GM19468 (cell line): ENCODE results near the gene SLC6A9.

Source experiments
- ATAC-seq: cut with Tn5 transposase; IDR thresholded peaks from one replicate; pipeline ENCODE4 v1.9.1; 2021; ENCODE audit warnings: mild to moderate bottlenecking, moderate library complexity, moderate number of reproducible peaks; ENCODE audit not compliant: unreplicated experiment; ENCODE audit errors: extremely low read depth

The SLC6A9 gene

DNA sequence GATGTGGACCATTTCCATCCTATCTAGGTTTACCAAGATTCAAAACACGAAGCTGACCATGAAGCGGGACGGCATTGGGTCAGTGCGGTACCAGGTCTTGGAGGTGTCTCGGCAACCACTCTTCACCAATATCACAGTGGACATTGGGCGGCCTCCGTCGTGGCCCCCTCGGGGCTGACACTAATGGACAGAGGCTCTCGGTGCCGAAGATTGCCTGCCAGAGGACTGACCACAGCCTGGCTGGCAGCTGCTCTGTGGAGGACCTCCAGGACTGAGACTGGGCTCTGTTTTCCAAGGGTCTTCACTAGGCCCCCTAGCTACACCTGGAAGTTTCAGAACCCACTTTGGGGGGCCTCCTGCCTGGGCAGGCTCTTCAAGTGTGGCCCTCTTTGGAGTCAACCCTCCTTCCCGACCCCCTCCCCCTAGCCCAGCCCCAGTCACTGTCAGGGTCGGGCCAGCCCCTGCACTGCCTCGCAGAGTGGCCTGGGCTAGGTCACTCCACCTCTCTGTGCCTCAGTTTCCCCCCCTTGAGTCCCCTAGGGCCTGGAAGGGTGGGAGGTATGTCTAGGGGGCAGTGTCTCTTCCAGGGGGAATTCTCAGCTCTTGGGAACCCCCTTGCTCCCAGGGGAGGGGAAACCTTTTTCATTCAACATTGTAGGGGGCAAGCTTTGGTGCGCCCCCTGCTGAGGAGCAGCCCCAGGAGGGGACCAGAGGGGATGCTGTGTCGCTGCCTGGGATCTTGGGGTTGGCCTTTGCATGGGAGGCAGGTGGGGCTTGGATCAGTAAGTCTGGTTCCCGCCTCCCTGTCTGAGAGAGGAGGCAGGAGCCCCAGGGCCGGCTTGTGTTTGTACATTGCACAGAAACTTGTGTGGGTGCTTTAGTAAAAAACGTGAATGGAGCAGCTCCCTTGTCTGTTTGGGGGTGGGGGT, 40.7 kb downstream of the SLC6A9 start:
- ATAC-seq: no peak

DNA sequence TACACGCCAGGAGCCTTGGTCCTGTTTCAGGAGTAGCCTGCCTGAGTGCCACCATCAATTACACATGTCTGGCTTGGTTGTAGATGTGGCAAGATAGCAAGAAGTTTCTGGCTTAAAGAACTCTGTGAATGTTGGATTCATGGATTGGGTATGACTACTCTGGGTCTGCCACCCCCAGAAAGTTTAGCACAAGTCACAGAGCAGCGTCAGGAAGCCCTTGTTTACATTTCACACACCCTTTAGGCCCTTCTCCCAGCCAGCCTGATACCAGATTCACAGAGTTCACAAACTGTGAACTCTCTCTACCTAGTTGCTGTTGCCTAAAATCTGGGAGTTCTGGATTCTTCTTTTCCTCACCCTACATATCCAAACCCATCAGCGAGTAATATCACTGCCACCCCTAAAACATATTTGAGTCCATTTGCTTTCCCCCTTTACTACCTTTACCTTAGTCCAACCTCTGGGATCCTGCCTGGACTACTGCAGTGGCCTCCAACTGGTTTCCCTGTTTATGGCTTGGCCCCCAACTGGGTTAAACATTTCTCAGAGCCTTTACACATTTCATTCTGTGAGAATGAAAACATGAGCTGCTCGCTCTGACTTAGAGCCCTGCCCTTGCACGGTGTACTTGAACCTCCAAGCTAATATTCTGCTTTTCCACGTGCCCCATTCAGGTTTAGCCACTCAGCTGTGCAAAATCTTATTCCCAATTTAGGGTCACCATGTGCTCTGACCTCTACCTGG, 43.9 kb downstream of the SLC6A9 start:
- ATAC-seq: no peak

DNA sequence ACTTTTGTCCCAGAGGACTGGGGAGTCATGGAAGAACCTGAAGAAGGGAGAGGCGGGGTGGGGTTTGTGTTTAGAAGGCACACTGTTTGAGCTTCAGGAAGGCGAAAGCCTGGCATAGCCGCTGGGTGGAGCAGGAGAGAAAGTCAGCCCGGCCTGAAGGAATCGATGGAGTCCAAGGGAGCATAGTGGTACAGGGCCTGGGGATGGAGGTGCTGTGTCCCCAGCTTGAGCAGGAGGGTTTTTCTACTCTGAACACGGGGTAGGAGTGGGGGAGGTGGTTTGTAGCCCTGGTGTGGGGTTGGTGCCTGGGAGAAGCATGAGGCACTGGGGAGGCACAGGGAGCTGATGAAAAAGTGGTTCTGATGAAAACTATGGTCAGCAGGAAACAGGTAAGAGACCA, 44.5 kb downstream of the SLC6A9 start:
- ATAC-seq: no peak

DNA sequence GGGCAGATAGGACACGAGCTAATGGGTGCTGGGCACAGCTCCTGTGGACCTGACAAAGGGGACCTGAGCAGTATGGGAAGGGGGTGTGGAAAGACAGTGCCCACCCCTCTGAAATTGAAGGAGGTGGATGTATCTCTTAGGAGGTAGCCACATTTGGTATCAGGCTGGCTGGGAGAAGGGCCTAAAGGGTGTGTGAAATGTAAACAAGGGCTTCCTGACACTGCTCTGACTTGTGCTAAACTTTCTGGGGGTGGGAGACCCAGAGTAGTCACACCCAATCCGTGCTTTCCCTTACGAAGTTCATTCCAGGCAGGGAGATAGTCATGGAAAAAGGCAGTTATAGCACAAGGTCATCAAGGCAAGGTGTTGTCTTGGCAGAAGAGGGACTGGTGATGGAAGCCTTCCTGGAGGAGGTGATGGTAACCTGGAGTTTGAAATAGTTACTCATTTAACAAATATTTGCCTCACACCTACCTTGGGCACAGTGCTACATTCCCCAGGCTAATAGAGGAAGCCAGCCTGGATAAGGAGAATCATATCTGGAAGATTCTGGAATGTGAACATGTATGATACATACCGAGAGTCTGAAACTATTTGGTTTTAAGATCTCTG, 45.2 kb downstream of the SLC6A9 start:
- ATAC-seq: no peak

DNA sequence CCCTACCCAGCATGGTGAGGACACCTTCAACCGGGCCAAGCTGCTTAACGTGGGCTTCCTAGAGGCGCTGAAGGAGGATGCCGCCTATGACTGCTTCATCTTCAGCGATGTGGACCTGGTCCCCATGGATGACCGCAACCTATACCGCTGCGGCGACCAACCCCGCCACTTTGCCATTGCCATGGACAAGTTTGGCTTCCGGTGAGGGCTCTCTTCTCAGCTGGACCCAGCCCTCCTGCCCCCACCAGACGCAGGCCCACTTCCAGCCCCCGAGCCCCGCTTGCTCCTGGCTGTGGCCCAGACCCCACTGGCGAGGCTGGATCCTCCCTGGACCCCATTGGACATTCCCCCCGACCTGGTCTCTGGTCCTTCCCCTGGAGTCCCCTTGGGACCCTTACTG, 46.4 kb downstream of the SLC6A9 start:
- no peak for ATAC-seq

DNA sequence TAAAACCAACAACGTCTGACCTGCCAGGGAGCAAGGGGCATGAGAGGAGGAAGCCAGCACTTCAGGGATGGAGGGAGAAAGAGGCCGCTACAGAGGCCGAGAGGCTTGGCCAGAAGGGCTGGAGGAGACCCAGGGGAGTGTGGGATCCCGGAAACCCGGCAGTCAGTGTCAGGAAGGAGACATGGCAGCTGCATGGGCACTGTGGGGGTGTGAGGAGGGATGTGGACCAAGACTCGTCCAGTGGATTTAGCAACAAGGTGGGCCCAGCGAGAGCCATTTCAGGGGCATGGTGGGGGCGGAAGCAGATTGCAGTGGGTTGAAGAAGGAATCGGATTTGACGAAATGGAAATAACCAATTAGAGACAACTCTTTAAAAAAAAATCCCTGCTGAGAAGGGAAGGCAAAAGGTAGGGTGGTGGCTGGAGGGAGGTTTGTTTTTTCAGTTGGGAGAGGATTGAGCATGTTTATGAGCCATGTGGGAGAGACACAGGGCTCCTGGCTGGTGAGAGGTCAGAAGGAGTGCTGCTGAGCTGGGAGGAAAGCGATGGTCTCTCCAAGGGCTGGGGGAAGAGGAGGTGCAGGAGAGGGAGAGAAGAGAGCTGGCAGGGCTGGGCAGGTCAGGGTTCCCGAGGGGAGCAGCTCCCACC, 47.9 kb downstream of the SLC6A9 start:
- no peak for ATAC-seq

DNA sequence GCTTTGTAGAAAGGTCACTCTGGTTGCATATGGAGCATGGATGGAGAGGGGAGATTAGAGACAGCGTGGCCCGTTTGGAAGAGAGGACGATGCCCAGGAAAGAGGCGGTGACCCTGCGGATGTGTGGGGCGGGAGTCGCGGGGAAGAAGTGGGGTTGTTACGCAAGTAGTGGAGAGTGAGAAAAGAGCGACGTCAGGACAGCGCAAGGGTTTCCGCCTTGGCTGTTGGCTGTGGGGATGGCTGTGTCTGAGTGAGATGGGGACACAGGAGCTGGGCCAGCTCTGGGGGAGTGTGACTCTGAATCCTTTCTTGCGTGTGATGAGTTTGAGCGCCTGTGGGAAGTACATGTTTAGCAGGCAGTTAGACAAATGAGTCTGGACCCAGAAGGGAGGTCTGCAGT, 48.5 kb downstream of the SLC6A9 start:
- no peak for ATAC-seq

DNA sequence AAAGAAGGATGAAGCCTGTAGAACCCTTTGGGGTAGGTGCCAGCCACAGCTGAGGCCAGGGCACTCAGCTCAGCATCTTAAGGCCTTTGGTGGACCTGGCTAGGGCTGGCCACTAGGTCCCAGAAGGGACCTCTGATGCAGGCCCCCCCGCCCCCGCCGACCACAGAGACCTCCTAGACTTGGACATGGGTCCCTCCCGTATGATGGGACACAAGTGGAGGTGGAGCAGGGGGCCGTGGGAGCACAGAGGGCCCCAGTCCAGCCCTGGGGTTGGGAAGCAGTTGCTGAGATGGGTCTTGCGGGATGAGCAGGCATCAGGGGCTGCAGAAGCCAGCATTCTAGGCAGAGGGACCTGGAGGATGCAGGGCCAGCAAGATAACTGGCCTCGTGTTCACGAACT, 49.0 kb downstream of the SLC6A9 start:
- no peak for ATAC-seq

DNA sequence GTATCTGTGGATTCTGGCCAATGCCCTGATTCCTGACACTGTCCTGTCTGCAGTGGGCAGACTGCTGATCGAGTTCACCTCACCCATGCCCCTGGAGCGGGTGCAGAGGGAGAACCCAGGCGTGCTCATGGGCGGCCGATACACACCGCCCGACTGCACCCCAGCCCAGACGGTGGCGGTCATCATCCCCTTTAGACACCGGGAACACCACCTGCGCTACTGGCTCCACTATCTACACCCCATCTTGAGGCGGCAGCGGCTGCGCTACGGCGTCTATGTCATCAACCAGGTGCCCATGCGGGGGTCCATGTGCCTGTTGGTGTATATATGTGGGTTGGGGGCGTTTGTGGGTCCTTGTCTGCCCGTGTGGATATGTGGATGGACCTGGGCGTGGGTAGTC, 49.6 kb downstream of the SLC6A9 start:
- no peak for ATAC-seq

DNA sequence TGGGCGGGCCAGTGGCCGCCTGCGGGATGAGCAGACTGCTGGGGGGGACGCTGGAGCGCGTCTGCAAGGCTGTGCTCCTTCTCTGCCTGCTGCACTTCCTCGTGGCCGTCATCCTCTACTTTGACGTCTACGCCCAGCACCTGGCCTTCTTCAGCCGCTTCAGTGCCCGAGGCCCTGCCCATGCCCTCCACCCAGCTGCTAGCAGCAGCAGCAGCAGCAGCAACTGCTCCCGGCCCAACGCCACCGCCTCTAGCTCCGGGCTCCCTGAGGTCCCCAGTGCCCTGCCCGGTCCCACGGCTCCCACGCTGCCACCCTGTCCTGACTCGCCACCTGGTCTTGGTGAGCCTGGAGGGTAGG, 50.1 kb downstream of the SLC6A9 start:
- no peak for ATAC-seq

DNA sequence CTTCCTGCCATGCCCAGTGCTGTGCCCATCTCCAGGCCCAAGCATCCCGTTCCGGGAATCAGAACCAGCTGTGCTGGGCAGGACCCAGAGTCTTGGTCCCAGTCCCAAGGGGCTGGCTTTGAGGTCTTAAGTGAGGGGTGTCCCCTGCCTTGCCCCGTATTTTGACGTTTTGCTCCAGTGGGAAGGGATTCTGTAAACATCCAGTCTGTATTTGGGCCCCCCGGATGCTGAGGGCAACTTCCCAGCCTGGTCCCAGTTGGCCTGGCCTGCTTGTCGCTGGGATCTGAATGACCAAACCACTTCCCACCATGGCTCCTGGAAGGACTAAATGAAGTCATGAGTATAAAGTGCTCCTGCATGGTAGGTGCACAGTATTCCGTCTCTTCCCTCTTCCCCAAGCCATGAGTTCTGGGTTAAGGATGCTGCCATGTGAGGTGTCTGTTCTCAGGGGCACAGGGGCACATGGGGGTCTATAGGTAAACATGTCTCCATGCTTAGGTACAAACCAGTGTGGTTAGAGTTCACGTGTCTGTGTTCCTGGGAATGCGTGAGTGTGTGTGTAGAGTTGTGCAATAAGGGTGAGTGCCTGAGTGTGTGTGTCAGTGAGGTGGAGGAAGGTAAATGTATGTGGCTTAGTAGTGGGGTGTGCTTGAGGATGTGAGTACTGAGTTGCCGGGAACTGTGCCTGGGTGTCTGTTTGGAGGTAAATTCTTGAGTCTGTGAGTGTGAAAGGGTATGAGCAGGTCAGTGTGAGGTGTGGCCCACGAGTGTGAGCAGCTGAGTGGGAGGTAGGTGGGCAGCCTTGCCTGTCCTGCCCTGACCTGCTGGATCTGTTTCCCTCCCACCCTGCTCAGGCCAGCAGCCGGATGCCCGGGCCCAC, 50.8 kb downstream of the SLC6A9 start:
- no peak for ATAC-seq

DNA sequence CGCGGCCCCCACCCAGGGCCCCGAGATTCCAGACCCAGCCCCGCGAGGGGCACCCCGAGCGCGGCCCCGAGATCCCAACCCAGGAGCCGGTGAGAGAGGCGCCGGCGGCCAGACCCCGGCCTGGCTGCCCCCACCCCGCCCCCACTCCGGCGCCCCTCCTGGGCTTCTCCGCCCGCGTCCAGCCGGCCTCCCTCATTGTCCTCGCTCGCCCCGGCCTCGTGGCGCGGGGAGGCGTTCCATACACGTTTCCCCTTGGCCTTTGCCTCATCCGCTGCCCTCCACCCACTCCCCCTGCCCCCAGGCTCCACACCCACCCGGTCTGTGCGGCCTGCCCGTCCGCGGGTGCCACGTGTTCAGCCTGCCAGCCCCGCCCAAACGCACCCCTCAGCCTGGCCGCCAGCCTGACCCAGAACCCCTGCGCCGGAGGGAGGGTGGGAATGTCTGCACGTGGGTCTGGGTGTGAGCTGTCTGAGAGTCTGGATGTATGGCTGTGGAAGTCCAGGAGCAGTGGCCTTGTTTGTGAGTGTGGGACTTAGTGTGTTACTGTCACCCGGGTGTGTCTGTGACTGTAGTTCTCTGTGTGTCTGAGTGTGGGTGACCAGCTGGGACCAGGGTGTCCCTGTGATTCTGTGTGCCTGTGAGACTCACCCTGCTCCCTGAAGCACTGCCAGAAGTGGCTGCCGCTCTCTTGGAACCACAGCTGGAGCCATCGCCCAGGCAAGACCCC, 51.6 kb downstream of the SLC6A9 start:
- no peak for ATAC-seq

DNA sequence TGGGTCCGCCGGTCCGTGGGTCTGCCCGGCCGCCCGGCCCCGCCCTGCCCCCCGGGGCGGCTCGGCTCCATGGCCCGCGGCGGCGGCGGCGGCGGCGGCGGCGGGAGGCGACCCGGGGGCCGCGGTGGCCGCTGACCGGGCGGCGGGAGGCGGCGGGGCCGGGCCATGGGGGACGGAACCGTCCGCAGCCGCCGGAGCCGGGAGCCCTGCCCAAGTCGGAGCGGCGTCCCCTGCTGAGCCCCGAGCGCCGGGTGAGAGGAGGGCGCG, 52.1 kb downstream of the SLC6A9 start:
- ATAC-seq: no peak

DNA sequence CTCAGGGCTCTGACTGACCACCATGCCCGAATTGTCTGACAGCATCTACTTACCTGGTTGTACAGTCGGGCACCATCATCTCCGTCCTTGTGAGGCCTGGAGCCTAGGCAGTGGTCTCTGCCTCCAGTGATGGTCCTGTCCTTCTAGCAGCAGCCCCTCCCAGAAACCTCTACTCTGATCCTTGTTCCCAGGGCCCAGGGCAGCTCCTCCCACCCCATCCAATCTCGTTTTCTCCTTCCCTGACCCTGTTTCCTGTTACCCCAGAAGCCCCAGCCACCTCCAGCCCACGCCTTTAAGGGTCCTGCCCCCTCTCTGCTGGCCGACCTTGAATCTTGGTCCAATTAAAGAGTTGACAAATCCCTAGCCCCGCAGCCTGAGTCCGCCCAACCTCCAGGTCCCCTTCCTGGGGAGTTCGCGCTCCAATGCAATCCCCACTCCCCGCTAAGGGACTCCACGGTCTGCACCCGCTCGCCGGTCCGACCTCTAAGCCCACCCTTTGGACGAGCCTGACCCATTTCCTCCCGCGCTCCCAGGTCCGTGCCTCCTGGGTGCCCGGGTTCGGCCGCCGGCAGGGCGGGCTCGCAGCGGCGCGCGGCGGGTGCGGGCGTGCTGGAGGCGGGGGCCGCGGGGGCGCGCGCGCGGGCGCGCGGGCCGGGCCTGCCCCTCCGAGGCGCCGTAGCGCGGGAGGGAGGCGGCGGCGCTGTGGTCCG, 52.6 kb downstream of the SLC6A9 start, which contains the start of gene B4GALT2:
TSS of gene B4GALT2 (plus strand) at position 660 of the 710 bp plus-strand sequence. CDS start 1,951 bp downstream, outside the sequence.
- no peak for ATAC-seq

DNA sequence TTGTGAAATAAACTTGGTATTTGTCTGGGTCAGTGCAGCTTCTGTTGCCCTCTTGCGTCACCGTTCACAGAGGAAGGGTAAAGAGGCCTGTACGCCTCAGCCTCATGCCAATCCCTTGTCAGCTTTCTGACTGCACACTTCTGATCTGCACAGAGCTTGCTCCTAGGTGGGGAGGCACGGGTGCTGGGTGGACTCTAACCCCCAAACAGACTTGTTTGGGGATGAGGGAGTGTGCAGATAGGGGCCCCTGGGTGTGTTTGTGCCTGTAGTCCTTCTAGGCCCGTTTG, 53.1 kb downstream of the SLC6A9 start:
- no peak for ATAC-seq

DNA sequence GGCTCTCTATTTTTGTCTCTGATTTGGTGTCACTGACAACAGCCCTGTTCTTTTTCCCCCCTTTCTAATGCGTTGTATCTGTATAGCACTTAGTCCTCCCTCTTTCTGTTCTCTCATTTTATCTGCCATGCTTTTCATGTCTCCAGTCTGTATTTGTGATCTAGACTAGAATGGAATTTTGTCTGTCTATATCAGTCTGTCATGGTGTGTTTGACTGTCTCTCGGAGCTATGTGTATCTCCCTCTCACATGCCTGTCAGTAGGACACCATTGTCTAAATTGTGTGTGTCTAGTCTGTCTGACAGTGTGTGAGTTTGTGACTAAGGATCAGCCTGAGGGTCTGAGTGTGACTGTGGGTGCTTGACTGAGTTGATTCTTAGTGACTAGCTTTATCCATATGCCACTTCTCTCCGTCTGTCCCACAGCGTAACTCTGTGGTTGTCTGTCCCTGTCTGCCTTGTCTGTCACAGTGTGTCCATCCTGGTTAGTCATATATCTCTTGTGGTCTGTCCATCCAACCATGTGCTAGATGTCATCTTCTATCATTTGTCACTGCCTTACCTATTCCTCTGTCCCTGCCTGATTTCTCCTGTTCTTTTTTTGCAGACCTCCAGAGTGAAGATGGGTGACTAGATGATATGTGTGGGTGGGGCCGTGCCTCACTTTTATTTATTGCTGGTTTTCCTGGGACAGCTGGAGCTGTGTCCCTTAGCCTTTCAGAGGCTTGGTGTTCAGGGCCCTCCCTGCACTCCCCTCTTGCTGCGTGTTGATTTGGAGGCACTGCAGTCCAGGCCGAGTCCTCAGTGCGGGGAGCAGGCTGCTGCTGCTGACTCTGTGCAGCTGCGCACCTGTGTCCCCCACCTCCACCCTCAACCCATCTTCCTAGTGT, 53.6 kb downstream of the SLC6A9 start:
- no peak for ATAC-seq

DNA sequence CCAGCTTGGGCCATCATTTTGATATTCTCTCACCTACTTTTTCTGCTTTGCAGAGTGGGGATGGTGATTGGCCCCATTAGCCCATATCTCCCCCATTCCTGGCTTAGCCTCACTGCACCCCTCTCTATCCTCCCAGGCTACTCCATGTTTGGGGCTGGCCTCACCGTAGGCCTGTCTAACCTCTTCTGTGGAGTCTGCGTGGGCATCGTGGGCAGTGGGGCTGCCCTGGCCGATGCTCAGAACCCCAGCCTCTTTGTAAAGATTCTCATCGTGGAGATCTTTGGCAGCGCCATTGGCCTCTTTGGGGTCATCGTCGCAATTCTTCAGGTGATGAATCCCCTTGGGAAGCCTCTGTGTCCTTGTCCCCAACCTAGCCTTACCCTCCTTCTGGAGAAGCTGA, 54.4 kb downstream of the SLC6A9 start:
- no peak for ATAC-seq

DNA sequence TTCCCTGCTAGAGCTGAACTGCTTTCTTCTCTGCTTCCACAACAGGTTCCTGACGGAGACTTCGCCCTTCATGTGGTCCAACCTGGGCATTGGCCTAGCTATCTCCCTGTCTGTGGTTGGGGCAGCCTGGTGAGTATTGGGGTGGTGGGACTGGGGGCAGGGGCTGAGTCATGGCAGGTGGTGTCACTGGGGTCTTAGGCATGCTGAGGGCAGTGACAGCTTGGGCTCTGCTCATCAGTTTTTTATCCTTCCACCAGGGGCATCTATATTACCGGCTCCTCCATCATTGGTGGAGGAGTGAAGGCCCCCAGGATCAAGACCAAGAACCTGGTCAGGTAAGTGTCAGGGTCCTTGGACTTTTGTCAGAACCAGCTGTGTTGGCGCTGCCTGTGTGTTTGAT, 55.2 kb downstream of the SLC6A9 start:
- ATAC-seq: no peak
